GM12872 (cell line): ENCODE data around the gene AK1.

Source experiments
- TF ChIP-seq, protein P1 (sequence below): IDR thresholded peaks from 3 replicates; pipeline ENCODE4 v1.5.1; 2011; ENCODE audit warnings: low read depth, mild to moderate bottlenecking, low read length, moderate library complexity; ENCODE audit not compliant: insufficient read depth

AK1 gene

DNA sequence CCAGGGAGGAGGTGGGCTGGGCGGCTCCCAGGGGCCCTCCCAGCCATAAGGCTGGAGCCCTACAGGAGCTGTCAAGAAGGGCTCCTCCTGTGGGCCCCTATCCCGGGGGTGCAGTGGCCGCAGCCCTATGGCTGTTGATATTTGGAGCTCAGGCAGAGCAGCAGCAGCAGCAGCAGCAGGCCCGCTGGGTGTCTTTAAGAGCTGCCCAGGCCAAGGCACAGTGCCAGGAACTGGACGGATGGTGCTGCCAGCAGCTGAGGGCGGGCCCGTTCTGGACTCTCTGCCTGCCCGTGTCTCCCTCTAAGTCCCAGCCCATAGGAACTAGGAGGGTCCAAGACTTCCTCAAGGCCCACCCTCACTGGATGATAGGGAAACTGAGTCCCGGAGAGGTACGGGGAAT is 3.6 kb downstream of the AK1 start:
- TF ChIP-seq, protein P1, sequence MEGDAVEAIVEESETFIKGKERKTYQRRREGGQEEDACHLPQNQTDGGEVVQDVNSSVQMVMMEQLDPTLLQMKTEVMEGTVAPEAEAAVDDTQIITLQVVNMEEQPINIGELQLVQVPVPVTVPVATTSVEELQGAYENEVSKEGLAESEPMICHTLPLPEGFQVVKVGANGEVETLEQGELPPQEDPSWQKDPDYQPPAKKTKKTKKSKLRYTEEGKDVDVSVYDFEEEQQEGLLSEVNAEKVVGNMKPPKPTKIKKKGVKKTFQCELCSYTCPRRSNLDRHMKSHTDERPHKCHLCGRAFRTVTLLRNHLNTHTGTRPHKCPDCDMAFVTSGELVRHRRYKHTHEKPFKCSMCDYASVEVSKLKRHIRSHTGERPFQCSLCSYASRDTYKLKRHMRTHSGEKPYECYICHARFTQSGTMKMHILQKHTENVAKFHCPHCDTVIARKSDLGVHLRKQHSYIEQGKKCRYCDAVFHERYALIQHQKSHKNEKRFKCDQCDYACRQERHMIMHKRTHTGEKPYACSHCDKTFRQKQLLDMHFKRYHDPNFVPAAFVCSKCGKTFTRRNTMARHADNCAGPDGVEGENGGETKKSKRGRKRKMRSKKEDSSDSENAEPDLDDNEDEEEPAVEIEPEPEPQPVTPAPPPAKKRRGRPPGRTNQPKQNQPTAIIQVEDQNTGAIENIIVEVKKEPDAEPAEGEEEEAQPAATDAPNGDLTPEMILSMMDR = no peak

DNA sequence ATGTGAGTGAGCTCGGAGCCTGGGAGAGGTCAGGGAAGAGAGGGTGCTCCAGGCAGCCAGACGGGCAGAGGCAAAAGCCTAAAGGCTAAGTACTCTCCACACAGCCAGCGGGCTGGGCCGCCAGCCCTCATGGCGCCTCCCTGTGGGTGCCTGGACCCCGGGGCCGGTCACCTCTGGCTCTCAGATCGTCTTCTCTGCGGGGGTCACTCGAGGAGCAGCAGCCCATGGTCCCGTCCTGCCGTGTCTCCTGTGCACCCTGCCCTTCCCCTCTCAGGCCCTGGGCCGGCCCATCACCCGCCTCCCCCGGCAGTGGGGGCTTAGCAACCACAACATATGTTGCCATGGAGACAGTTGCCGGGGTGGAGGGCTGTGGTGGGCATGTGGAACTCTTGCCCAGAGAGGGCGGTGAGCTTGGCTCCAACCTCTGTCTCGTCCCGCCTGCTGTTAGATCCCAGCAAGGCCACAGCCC is 4.2 kb downstream of the AK1 start:
- TF ChIP-seq, protein P1 = no peak

DNA sequence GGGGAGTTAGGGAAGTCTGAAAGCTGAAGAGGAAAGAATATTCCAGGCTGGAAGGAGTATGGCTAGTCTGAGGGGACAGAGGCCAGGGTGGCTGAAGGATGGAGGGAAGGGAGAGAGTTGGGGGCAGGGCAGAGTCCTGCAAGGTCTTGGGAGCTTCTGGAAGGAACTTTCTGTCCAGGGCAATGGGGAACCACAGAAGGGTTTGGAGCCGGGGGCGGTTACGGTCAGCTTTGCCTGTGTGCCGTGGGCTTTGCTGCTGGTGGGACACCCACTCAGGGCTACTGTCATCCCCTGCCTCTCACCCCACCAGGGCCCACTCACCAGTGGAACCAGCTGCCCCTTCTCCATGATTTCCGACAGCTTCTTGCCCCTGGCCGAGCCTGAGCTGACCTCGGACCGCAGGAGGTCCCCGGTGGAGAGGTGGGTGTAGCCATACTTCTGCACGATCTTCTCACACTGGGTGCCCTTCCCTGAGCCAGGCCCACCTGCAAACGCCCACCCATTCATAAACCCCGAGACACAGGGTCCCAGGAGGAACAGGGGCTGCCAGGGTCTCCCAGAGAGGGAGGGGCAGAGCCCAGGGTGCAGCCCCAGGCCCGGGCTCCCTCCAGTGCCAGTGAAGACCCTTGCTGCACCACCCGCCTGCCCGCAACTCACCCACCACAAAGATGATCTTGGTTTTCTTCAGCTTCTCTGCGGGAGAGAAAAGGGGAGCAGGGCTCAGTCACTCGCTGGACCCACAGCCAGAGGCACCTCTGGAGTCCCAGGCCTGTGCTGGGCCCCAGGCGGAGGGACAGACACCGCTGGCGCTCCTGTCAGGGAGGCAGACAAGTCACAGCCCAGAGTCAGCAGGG is 4.9 kb downstream of the AK1 start:
- TF ChIP-seq, protein P1 = no peak

DNA sequence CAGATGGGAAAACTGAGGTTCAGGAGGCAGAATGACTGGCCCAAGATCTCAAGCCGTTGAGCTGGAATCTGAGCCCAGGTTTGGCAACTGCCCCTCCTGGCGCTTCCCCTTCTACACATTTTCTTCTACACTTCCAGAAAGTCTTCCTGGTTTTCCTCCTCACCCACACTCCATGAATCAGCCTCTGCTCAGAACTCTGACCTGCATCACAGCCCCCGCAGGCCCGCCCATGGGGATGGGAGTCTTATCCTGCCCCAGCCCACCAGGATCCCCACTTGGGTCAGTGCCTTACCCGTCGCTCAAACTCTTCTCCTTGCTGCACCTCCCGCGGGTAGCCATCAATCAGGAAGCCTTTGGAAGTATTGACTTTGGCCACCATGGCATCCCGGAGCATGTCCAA is 5.9 kb downstream of the AK1 start:
- TF ChIP-seq, protein P1 = no peak

DNA sequence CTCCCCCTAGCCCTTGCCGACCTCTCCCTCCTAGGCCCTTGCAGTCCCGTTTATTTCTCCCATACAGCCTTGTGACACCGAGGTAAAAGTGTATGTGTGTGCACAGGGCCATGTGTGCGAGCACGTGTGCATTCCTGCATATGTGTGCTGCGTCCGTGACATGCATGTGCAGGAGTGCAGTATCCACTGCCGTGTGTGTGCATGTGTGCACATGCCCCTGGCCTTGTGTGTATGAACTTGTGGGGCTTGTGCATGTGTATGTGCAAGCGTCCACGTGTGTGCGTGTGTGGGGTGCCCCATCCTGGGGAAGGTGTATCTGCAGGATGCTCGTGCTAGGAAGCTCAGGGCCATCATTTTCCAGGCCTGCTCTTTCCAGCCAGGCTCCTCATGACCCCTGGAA is 6.6 kb downstream of the AK1 start:
- TF ChIP-seq, protein P1 = no peak

DNA sequence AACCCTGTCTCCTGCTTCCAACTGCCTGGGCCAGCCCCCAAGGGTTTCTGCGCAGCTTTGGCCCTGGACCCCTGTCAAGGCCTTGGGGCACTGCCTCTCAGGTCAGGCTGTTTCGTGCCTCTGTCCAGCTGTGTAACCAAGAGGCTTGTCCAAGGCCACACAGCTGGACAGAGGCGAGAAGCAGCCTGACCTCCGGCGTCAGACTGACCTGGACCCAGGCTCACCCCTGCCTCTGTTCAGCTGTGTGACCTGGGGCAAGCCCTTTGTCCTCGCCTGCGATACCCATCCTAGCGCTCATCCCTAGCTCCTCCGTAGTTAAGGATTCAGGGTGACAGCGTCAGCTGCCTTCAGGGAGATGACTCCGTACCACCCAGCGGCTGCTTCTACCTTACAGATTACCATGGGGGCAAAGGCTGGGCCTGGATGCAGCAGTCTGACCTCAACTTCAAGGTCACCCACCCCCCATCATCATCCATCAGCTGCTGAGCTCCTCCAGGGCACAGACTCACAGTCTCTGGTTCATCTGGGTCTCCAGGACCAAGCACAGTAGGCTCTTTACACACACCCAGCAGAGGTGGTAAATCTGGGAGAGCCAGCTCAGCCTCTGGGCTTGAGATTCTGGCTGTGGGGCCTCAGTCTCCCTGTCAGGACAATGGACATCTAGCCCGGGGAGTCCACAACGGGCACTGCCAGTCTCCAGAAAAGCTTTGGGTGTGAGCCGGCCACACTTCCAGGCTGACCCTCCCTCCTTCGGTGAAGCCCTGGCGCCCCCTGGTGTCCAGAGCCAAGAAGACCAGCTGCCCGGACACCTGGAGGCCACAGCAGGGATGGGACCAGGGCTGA is 7.9 kb downstream of the AK1 start:
- TF ChIP-seq, protein P1 = peak; percentile 92

DNA sequence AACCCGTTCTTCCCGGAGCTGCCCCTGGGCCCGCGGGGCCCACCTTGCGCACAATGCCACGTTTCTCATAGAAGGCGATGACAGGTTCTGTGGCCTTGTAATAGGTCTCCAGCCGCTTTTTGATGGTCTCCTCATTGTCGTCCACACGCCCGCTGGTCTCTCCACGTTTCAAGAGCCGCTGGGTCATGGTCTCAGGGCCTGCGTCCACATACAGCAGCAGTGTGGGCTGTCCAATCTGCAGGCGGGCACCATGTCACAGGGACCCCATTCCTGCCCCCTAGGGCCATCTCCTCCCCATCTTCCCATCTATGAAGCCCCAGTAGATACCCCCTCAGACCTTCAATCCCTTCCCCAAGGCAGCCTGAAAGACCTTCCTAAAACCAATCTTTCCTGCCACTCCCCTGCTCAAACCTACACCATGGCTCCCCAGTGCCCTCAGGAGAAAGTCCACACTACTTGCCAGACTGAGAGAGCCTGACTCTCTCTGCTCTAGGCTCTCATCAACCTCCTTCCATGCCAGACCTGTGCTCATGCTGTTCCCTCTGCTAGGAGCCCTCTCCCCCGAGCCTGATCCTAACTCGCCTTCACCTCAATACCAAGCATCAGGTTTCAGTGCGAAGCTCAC is 9.1 kb downstream of the AK1 start:
- TF ChIP-seq, protein P1 = no peak
